OCI-LY3 (cell line): Measurements from ENCODE around the gene AIG1.

ENCODE experiments used
- H2AFZ ChIP-seq: fragments of 200-600, 300-600 bp; shearing (Covaris generic); 2 replicates; pipeline ENCODE4 v1.6.0; 2014; ENCODE audit warnings: antibody characterized with exemption, low read depth, low read length
- H3K27ac ChIP-seq: fragments of 200-600, 300-600 bp; sonication (generic); 2 replicates; pipeline ENCODE4 v1.5.1; 2014; ENCODE audit warnings: mild to moderate bottlenecking, low read length, moderate library complexity, mixed read lengths
- H3K27me3 ChIP-seq: fragments of 200-600, 300-600 bp; sonication (generic); 2 replicates; pipeline ENCODE4 v1.6.1; 2014; ENCODE audit warnings: low read depth, low read length, mixed read lengths
- H3K36me3 ChIP-seq: fragments of 200-600, 300-600 bp; sonication (generic); replicated peaks from 2 replicates; pipeline ENCODE3; 2014; ENCODE audit warnings: low read depth, low read length, mixed read lengths
- H3K4me1 ChIP-seq: fragments of 300-600, 200-600 bp; sonication (generic); 2 replicates; pipeline ENCODE4 v1.6.1; 2014; ENCODE audit warnings: low read length, mixed read lengths
- H3K4me2 ChIP-seq: fragments of 200-600, 300-600 bp; sonication (generic); 2 replicates; pipeline ENCODE4 v1.6.1; 2014; ENCODE audit warnings: low read length, mixed read lengths
- H3K4me3 ChIP-seq: fragments of 300-600, 200-600 bp; sonication (generic); 2 replicates; pipeline ENCODE4 v1.5.1; 2014; ENCODE audit warnings: antibody characterized with exemption, mild to moderate bottlenecking, low read length, moderate library complexity
- H3K79me2 ChIP-seq: fragments of 300-600, 200-600 bp; shearing (Covaris generic); 2 replicates; pipeline ENCODE4 v1.6.1; 2014; ENCODE audit warnings: mild to moderate bottlenecking, low read length, mixed read lengths
- H3K9ac ChIP-seq: fragments of 300-600, 200-600 bp; shearing (Covaris generic); 2 replicates; pipeline ENCODE4 v1.6.0; 2014; ENCODE audit warnings: mild to moderate bottlenecking, low read length, moderate library complexity
- H3K9me3 ChIP-seq: fragments of 200-600, 300-600 bp; shearing (Covaris generic); 2 replicates; pipeline ENCODE4 v1.6.1; 2014; ENCODE audit warnings: low read length, mixed read lengths; ENCODE audit not compliant: insufficient read depth
- H4K20me1 ChIP-seq: fragments of 200-600, 300-600 bp; sonication (generic); 2 replicates; pipeline ENCODE4 v1.6.1; 2016; ENCODE audit warnings: low read length, mixed read lengths; ENCODE audit not compliant: insufficient read depth
- CTCF ChIP-seq: fragments of 200-600, 300-600 bp; sonication (generic); IDR thresholded peaks from 2 replicates; pipeline ENCODE4 v1.5.1; 2014; ENCODE audit warnings: antibody characterized with exemption, low read length, low read depth
- EZH2phosphoT487 ChIP-seq: fragments of 200-600 bp; shearing (Covaris generic); IDR thresholded peaks from 2 replicates; pipeline ENCODE4 v1.6.1; 2018; ENCODE audit warnings: antibody characterized with exemption, mixed run types, low read depth

The AIG1 gene

GRCh38 chr6:143325379-143326140 lies 264.9 kb downstream of the AIG1 start:
- Histone ChIP-seq H2AFZ (no peak overlapping the region), H3K9me3 (no peaks in the 10 kb centered on the region), H3K36me3 (no peaks in the 10 kb centered on the region), H3K27me3 (no peaks in the 10 kb centered on the region), H3K4me3 (no peak overlapping the region), H4K20me1 (no peaks in the 10 kb centered on the region), H3K27ac (no peak overlapping the region), H3K4me2 (no peak overlapping the region), H3K4me1 (no peaks in the 10 kb centered on the region), H3K9ac (no peak overlapping the region), H3K79me2 (no peaks in the 10 kb centered on the region)
- no peak for TF ChIP-seq CTCF
- TF ChIP-seq EZH2phosphoT487: no peak

DNA sequence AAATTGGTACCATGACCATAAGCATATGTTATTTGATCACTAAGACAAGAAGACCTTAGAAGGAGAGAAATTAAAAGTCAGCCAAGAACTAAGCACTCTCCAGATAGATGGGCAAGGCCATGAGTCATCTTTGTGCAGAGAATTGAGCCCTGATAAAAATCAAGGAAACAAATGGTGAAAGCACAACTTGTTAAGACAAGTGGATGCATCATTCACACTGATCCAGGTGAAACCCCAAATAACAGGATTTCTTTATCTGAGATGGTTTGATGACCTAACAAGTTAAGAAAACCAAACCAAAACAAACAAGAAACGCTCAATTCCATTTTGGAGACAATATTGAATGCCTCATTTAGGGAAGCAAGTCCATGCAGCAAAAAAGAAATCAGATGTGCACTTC lies 268.2 kb downstream of the AIG1 start:
- H3K36me3 ChIP-seq: no peaks in the 10 kb centered on the region
- H3K9ac ChIP-seq: no peak overlapping the region
- no peaks in the 10 kb centered on the region for H3K4me1 ChIP-seq
- no peak overlapping the region for H3K4me3 ChIP-seq
- TF ChIP-seq CTCF: no peak
- TF ChIP-seq EZH2phosphoT487: no peak
- H3K27ac ChIP-seq: no peak overlapping the region
- no peaks in the 10 kb centered on the region for H3K79me2 ChIP-seq
- no peaks in the 10 kb centered on the region for H3K27me3 ChIP-seq
- no peaks in the 10 kb centered on the region for H3K9me3 ChIP-seq
- H2AFZ ChIP-seq: no peak overlapping the region
- H4K20me1 ChIP-seq: no peaks in the 10 kb centered on the region
- H3K4me2 ChIP-seq: no peak overlapping the region

- Histone ChIP-seq H3K4me3 (no peak overlapping the region), H3K4me1 (no peaks in the 10 kb centered on the region), H3K4me2 (no peak overlapping the region), H3K9me3 (no peaks in the 10 kb centered on the region), H3K9ac (no peak overlapping the region), H3K79me2 (no peaks in the 10 kb centered on the region), H3K27ac (no peak overlapping the region), H4K20me1 (no peaks in the 10 kb centered on the region), H3K36me3 (no peaks in the 10 kb centered on the region), H2AFZ (no peak overlapping the region), H3K27me3 (no peaks in the 10 kb centered on the region)
- TF ChIP-seq EZH2phosphoT487: no peak
- TF ChIP-seq CTCF: no peak
These were observed 268.6 kb downstream of the AIG1 start for GRCh38 chr6:143329323-143329722.

DNA sequence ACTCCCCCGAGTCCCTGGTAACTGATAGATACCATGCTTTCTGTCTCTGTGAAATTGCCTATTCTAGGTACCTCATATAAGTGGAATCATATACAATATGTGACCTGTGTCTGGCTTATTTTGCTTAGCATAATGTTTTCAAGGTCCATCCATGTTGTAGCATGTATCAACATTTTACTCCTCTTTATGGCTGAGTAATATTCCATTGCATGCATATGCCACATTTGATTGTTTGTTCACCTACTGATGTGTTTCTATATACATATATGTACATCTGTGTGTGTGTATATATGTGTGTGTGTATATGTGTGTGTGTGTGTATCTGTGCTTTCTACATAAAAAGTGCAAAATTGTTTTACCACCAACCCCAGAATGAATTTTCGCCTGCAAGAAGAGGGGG lies 270.7 kb downstream of the AIG1 start:
- Histone ChIP-seq H3K79me2 (no peaks in the 10 kb centered on the region), H4K20me1 (no peaks in the 10 kb centered on the region), H3K36me3 (no peaks in the 10 kb centered on the region), H3K4me3 (no peak overlapping the region), H2AFZ (no peak overlapping the region), H3K27me3 (no peaks in the 10 kb centered on the region), H3K4me1 (no peaks in the 10 kb centered on the region), H3K27ac (no peak overlapping the region), H3K4me2 (no peak overlapping the region), H3K9me3 (no peaks in the 10 kb centered on the region), H3K9ac (no peak overlapping the region)
- no peak for TF ChIP-seq CTCF
- TF ChIP-seq EZH2phosphoT487: no peak
